HG03066 (cell line): Measurements from ENCODE around the gene FCGBP.
"Not testable (repeated sequence)": the region's sequence is repeated elsewhere in the genome, so short reads cannot be mapped to it uniquely, and the experiment has no call there.

ENCODE experiments used
- ATAC-seq: cut with Tn5 transposase; IDR thresholded peaks from one replicate; pipeline ENCODE4 v1.9.1; 2021; ENCODE audit warnings: low read depth; ENCODE audit not compliant: unreplicated experiment

FCGBP gene

DNA sequence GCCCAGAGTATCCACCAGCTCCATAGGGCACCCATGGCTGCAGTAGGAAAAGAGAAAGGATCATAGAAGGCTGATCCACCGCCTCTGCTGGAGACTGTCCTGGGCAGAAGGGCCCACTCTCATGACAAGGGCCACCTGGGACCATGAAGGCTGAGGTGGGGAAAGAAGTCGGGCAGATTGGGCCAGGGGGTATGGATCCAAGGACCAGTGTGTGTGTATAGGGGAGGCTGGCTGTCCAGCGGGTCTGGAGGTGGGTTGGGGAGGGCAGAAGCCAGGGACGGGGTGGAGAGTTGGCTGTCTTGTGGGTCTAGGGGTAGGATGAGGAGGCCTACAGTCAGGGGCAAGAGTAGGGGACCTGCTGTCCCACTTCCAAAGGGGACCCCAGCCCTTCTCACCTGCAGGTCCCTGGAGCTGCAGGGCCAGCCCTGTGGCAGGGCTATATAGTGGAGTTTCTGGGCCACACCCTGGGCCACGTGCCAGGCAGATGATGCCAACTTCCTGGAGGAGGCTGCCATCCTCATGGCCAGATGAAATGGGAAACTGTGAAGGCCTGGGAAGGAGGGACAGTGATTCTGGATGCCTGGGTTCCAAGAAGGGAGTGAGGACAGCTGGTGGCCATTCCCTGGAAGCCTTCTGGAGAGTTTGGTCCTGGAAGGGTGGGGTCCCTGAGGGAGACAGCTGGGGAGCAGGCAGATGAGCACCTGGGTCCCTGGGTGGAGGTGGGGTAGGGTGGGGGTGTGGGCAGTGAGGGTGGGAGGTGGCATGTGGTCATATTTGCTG is at the start of gene FCGBP:
Gene FCGBP, minus strand, starts transcription at position 51 of the 780 bp plus-strand sequence.
- ATAC-seq, result no peak

DNA sequence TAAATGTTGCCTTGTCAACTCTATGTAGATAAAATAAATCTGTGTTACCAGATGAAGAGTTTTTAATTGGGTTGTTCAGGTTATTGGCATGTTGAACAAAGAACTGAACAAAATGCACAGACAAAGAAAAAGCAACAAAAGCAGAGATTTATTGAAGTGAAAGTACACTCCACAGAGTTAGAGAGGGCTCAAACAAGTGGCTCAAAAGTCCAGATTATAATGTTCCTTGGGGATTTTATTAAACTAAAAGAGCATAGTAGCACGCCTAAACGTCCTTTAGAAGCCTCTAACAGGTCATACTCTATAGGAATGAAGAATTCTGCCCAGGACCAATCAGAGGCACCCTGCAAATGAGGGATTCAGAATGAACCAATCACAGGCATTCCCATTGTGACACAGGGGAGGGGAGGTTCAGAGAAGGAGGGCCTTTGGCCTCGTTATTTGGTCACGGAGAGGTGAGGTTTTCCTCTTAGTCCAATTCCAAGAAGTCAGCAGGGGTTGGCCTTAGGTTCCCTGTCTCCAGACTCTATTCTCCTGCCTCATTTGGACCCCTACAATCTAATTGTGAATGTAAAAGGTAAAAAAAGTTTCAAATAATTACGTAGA is 49.4 kb upstream of the FCGBP start:
- no peak for ATAC-seq

DNA sequence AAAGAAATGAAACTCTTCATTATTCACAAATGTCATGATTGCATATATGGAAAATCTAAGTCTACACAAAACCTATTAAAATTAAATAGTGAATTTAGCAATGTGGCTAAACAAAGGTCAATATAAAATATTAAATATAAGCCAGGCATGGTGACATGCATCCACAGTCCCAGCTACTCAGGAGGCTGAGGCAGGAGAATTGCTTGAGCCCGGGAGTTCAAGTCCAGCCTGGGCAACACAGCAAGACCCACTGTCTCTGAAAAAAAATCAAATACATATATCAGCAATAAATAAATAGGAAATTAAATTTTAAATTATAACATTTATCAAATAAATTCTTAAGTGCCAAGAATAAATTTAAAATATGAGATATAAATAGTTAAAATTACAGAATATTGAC is 48.4 kb upstream of the FCGBP start:
- no peak for ATAC-seq

DNA sequence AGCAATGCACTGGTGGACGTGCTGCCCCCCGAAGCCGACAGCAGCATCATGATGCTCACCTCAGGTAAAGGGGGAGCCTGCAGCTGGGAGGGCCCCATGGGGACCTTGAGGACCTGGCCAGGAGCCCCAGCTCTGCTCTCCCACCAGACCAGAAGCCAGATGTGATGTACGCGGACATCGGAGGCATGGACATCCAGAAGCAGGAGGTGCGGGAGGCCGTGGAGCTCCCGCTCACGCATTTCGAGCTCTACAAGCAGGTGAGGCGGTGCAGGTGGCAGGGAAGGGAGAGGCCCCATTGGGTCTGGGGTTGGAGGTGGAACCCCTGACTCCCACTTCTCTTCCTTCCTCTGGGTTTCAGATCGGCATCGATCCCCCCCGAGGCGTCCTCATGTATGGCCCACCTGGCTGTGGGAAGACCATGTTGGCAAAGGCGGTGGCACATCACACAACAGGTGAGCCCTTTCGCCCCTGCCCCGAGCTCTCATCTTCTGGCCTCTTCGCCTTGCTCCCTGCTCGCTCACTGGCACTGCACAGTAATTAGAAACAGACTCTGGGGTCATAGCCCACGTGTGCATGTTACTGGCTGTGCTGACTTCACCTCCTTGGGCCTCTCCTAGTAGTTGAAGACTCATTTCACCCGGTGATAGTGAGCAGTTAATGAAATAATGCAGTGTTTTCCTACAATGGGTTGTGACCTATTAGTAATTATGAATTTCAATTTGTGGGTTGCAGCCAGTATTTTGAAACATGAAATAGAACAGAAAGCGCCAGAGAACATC is 40.1 kb upstream of the FCGBP start:
- no peak for ATAC-seq

DNA sequence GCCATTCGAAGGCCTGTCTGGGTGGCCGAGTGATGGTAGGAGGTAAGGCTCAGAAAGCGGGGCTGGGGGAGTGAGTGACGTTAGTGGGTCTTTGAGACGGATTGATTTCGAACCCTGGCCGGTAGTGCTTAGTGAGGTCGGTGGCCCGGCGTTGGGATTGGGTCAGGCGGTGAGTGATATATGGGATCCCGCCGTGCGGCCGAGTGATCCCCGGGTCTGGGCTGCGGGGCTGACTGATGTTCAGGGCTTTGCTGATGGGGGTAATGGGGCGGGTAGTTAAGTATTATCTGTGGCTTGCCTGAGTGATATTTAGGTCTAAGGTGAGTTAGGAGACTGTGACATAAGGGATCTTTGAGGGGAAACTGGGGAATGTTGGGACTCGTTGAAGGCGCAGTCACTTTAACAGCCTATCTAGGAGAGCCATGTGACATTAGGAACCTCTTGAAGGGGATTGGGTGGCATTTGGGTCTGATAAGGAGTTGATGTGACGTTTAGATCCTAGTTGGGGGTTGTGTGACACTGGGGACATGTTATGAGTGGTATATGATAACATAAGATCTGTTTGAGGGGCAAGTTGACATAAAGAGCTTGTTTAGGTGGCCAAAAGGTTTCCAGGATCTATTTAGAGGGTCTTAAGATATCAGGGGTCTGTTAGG is 37.1 kb upstream of the FCGBP start:
- ATAC-seq, result no peak

DNA sequence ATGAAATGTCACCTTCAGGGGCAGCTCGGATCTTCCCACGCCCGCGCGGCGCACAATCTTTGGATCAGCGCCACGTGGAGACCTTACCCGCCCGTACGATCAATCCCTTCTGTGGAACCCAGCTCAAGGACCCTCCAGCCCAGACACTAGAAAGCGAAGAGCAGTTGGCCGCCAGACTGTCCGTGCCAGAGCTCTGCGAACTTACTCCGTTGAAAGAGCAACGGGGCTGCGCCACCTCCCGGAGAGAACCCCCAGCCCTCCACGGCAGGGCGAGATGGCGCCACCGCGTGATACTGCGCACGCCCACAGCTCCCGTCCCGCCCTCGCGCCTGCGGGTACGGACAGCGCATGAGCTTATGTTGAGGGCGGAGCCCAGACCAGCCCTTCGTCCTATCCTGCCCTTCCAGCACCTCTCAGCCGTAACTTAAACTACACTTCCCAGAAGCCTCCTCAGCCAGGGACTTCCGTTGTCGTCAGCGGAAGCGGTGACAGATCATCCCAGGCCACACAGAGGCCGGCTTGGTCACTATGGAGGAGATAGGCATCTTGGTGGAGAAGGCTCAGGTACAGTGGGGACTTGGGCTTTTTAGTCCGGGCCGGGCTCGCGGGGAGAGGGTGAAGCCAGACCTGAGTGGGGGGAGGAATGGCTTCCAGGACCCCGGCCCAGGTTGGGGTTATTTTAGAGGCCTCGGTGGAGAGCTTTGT is 36.4 kb upstream of the FCGBP start, which contains the start of gene PSMC4:
Gene PSMC4, plus strand, starts transcription at position 491 of the 705 bp plus-strand sequence. Its CDS starts 38 bp downstream, at position 529.
- ATAC-seq, result peak; percentile 91

DNA sequence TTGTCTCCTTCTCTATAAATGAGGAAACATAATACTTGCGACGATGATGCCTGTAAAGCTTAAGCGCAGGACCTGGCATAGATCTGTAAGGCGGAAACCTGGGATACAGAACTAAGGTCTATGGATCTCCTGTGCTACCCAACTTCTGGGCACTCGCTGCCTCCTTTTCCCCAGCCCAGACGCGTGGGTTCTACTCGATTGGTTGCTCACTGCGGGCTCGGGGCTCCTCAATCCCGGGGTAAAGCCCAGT is 35.9 kb upstream of the FCGBP start:
- no peak for ATAC-seq

DNA sequence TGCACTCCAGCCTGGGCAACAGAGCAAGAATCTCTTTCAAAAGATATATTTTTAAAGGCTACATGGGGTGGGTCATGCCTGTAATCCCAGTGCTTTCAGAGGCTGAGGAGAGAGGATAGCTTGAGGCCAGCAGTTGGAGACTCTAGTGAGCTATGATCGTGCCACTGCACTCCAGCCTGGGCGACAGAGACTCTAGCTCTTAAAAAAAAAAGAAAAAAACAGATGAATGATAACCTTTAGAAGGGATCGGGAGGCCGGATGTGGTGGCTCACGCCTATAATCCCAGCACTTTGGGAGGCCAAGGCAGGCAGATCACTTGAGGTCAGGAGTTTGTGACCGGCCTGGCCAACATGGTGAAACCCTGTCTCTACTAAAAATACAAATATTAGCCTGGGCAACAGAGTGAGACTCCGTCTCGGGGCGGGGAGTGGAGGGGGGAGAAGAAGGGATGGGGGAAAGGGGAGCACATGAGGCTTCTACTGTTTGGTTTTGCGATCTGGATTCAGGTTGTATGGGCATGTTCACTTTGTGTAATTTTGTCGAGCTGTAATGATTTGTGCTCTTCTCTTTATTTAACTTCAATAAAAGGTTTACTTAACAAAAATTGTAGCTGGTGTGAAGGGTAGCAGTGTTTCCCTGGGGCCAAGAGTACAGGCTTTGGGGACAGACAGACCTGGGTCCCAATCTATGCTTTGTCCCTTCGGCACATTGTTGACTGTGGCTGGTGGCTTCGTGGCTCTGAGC is 35.4 kb upstream of the FCGBP start:
- ATAC-seq, result no peak

DNA sequence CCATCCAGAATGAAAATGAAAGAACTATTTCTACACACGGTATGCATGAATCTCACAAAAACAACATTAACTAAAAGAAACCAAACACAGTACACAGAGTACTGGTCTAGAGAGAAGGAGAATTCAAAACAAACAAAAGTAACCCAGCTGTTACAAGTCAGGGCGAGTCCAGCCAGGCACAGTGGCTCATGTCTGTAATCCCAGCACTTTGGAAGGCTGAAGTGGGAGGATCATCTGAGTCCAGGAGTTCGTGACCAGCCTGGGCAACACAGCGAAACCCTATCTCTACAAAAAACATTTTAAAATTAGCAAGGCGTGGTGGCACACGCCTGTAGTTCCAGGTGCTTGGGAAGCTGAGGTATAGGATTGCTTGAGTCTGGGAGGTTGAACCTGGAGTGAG is 34.8 kb upstream of the FCGBP start:
- ATAC-seq, result no peak

DNA sequence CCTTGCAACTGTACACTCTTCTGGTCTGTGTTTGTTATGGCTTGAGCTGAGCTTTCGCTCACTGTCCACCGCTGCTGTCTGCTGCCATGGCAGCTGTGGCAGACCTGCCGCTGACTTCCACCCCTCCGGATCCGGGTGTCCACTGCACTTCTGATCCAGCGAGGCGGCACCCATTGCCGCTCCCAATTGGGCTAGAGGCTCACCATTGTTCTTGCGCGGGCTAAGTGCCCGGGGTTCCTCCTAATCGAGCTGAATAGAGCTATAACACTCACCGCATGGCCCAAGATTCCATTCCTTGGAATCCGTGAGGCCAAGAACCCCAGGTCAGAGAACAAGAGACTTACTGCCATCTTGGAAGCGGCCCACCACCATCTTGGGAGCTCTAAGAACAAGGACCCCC is 34.4 kb upstream of the FCGBP start:
- no peak for ATAC-seq

DNA sequence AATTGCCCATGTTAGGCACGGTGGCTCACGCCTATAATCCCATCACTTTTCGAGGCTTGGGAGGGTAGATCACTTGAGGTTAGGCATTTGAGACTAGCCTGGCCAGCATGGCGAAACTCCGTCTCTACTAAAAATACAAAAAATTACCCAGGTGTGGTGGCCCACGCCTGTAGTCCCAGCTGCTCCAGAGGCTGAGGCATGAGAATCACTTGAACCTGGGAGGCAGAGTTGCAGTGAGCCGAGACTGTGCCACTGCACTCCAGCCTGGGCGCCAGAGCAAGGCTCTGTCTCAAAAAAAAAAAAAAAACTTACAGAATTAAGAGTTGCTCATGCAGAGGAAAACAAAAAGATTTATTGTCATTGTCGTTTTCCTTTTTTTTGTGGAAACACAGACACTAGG is 33.1 kb upstream of the FCGBP start:
- no peak for ATAC-seq

DNA sequence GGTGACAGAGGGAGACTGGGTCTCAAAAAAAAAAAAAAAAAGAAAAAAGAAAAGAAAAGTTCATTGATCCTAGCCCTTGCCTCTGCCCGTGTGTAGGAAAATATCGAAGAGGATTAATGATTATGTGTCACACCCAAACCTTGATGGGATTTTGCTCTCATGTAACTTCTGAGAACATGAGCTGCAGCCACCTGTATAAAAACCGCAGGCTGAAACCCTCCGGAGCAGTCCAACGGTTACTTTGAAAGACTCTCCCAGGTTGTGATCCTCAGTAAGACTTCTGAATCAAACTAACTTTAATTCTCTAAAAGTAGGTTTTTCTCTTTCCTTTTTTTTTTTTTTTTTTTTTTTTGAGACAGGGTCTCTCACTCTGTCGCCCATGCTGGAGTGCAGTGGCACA is 32.2 kb upstream of the FCGBP start:
- ATAC-seq, result no peak

DNA sequence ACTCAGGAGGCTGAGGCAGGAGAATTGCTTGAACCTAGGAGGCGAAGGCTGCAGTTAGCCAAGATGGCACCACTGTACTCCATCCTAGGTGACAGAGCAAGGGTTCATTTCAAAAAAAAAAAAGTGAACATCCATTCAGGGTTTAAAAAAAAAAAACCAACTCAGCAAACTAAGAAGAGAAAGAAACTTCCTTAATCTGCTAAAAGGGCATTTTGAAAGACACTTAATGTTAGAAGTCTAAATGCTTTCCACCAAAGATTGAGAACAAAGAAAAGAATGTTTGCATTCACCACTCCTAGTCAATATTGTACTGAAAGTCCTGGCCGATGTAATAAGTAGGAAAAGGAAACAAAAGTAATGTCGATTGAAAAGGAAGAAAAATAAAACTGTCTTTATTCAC is 29.5 kb upstream of the FCGBP start:
- no peak for ATAC-seq

DNA sequence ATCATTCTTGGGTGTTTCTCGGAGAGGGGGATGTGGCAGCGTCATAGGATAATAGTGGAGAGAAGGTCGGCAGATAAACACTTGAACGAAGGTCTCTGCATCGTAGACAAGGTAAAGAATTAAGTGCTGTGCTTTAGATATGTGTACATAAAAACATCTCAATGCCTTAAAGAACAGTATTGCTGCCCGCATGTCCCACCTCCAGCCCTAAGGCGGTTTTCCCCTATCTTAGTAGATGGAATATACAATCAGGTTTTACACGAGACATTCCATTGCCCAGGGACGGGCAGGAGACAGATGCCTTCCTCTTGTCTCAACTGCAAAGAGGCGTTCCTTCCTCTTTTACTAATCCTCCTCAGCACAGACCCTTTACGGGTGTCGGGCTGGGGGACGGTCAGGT is 25.0 kb upstream of the FCGBP start:
- not testable (repeated sequence) for ATAC-seq

DNA sequence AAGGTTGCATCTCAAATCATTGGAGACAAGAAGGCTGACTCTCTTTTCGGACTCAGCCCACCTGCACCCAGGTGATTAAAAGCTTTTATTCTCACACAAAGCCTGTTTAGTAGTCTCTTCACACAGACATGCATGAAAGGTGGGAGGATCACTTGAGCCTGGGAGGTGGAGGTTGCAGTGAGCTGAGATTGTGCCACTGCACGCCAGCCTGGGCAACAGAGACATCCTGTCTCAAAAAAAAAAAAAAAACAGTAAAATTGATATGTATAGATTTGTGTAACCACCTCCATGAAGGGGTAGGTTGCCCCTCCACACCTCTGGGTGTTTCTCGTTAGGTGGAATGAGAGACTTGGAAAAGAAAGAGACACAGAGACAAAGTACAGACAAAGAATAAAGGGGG is 24.5 kb upstream of the FCGBP start:
- ATAC-seq, result not testable (repeated sequence)

DNA sequence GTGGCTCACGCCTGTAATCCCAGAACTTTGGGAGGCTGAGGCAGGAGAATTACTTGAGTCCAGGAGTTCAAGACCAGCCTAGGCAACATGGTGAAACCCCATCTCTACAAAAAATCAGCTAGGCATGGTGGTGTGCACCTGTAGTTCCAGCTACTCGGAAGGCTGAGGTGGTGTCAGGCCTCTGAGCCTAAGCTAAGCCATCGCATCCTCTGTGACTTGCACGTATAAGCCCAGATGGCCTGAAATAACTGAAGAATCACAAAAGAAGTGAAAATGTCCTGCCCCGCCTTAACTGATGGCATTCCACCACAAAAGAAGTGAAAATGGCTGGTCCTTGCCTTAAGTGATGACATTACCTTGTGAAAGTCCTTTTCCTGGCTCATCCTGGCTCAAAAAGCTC is 23.5 kb upstream of the FCGBP start:
- ATAC-seq, result not testable (repeated sequence)

DNA sequence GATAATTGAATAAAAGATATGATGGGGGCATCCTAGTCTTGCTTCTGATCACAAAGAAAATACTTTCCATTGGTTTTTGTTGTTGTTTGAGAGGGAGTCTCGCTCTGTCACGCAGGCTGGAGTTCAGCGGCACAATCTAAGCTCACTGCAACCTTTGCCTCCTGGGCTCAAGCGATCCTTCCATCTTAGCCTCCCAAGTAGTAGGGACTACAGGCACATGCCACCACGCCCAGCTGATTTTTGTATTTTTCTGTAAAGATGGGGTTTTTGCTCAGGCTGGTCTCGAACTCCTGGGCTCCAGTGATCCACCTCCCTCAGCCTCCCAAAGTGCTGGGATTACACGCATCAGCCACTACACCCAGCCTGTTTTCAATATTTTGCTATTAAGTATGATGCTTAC is 19.5 kb upstream of the FCGBP start:
- ATAC-seq, result no peak

DNA sequence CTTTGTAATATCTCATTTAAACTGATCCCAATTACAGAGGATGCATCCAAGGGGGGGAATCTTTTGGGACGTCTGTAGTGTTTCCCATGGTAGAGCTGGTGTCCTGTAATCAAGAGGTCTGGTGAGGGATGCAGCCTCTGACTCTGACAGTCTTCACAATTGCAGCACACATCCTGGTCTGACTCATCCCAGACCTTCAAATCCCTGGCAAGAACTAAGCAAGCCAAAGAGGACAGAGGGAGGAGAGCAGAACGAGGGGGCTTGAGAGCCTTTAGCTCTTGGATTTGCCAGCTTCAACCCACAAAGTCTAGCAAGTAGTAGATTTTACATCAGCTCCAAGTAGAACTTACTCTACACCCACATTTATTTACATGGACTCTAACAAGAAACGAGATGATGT is 17.3 kb upstream of the FCGBP start:
- ATAC-seq, result no peak

DNA sequence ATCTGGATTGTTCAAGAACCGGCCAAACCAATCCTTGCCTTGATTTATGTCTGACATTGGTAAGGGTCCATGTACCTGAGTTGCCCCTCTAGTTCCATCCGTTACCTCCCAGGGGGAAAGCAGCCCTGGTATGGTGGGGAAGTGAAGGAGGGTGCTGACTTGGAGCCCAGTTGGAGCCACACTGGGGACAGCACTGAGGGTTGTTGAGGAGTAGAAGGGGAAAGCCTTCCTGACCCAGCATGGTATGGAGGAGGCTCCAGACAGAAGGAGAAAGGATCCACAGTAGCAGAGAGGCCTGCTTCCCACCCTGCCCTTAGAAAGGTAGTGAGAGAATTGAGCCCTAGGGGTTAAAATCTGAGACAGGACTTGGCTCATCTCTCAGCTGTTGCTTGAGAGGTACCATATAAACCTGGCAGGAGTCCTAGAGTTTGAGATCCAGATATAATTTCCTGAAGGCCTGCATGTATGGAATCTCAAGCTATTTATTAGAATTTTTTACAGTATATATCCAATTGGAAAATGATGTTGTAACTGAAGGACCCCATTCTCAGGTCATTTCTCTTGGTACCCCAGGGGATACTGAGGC is 16.7 kb upstream of the FCGBP start:
- no peak for ATAC-seq
